AG09309 (cell line): Measurements from ENCODE around the gene BMPR1A.
A peak's percentile ranks its signal among the peaks of the same experiment; 100 is the strongest.

Experiments
- DNase-seq: peaks from one replicate; pipeline ENCODE4 v3.0.0-alpha.2; 2010; ENCODE audit warnings: low read depth
- H3K4me3 ChIP-seq: 2 replicates; pipeline ENCODE4 v1.5.1; 2011; ENCODE audit warnings: mild to moderate bottlenecking, low read depth, low read length, moderate library complexity; ENCODE audit not compliant: control insufficient read depth
- CTCF ChIP-seq: IDR thresholded peaks from 2 replicates; pipeline ENCODE4 v1.5.1; 2011; ENCODE audit warnings: mild to moderate bottlenecking, low read depth, low read length, inconsistent platforms; ENCODE audit not compliant: insufficient read depth, control insufficient read depth; ENCODE audit errors: missing control alignments

The BMPR1A gene

GRCh38 chr10:86958116-86958900, 201.9 kb downstream of the BMPR1A start, which contains the start of gene SNCG:
SNCG (plus strand) TSS chr10:86958599; CDS start chr10:86958698, 99 bp downstream.
- H3K4me3 ChIP-seq = no peak within 1 kb of the TSS
- DNase-seq = no peak

DNA sequence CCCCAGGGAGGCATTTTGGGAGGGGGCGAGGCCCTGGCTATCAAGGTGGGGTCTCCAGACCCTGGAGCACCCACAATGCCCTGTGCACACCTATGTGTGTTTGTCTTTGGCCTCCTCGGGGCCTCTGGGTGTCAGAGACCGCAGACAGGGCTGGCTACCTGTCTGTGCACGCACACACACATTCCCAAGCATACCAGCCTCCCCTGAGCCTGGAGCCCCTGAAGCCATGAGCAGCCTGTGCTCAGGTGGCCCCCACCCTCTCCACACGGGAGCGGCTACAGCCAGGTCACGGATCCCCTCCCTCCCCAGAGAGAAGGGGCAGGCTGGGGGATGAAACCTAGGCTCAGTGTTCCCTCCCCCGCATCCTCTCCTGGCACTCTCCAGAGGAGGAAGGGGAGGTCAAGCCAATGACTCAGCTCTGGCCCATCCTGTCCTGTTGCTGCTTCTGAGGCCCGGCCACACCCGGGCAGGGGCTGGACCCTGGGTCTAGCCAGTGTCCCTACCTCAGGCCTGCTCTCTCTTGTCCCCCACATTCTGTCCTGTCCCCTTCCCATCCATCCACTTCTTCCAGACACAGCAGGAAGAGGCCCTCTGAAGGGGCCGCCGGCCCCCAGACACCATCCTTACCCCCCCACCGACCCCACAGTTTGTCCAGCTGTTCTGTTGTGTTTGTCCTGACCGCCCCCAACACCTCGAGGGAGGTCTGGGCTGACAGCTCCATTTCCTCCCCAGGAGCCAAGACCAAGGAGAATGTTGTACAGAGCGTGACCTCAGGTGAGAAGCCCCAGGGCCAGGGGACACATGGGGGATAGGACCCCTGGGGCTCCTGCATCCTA, 202.7 kb downstream of the BMPR1A start:
- no peak overlapping the region for H3K4me3 ChIP-seq
- TF ChIP-seq CTCF = no peak
- DNase-seq = no peak

More at GRCh38 chr10:86958116-86958900, 201.9 kb downstream of the BMPR1A start, which contains the start of gene SNCG:
- TF ChIP-seq CTCF = no peak

GRCh38 chr10:86959737-86960002, 203.3 kb downstream of the BMPR1A start:
- H3K4me3 ChIP-seq = no peak overlapping the region
- no peak for TF ChIP-seq CTCF
- DNase-seq = no peak

GRCh38 chr10:86960003-86960862, 203.8 kb downstream of the BMPR1A start:
- H3K4me3 ChIP-seq = no peak overlapping the region
- peak; percentile 95 for TF ChIP-seq CTCF
- DNase-seq = no peak

GRCh38 chr10:86960863-86961434, 204.5 kb downstream of the BMPR1A start:
- TF ChIP-seq CTCF = no peak
- no peak for DNase-seq
- no peak overlapping the region for H3K4me3 ChIP-seq
